Astrocyte (in vitro differentiated cells and primary cell): ENCODE results near the gene GNB1L.

Experiments
- EZH2 ChIP-seq: IDR thresholded peaks from 2 replicates; pipeline ENCODE4 v1.6.1; 2012; ENCODE audit warnings: mild to moderate bottlenecking, low read length, inconsistent platforms; ENCODE audit not compliant: insufficient read depth
- TF ChIP-seq, protein P1 (sequence below): IDR thresholded peaks from 2 replicates; pipeline ENCODE4 v1.5.1; 2011; ENCODE audit warnings: low read depth, mild to moderate bottlenecking, inconsistent platforms, low read length, moderate library complexity; ENCODE audit not compliant: insufficient read depth

DNA sequence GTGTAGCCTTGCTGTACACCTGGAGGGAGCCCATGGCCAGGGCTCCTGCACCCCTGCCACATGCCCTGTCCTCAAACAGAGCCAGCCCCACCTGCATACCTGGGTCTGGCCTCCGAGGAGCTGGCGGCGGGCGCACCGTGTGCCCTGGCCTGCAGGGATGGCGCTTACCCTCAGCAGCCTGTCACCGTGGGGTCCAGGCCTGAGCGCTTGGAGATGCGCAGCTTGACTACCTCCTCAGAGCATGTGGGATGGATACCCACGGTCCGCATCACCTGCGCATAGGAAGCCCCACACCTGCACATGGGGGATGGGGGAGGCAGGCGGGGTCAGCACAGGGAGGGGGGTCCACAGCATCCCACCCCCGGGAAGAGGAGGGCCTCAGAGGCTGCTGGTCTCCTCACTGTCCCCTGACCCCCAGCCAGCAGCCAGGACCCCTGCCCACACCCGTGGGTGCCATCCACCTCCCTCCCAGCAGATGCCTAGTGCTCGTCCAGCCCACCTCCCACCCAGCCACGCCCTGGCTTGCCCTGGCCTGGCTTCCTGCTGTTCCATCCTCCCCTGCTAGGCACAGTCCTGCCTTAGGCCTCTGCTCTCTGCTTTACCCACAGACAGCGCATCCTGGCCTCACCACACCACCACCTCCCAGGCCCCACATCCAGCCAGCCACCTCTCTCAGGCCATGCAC lies 22.4 kb upstream of the GNB1L start:
- TF ChIP-seq, protein P1, sequence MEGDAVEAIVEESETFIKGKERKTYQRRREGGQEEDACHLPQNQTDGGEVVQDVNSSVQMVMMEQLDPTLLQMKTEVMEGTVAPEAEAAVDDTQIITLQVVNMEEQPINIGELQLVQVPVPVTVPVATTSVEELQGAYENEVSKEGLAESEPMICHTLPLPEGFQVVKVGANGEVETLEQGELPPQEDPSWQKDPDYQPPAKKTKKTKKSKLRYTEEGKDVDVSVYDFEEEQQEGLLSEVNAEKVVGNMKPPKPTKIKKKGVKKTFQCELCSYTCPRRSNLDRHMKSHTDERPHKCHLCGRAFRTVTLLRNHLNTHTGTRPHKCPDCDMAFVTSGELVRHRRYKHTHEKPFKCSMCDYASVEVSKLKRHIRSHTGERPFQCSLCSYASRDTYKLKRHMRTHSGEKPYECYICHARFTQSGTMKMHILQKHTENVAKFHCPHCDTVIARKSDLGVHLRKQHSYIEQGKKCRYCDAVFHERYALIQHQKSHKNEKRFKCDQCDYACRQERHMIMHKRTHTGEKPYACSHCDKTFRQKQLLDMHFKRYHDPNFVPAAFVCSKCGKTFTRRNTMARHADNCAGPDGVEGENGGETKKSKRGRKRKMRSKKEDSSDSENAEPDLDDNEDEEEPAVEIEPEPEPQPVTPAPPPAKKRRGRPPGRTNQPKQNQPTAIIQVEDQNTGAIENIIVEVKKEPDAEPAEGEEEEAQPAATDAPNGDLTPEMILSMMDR: no peak
- TF ChIP-seq EZH2: no peak
